K562 (cell line): ENCODE measurements around the gene ATRN. TPM values are rescaled to one million over a fixed set of nuclear protein-coding genes. Genes with fewer than 3 reads are reported as not detected.

Experiments
- ATAC-seq: fragments of 200-7000 bp; cut with Tn5 transposase; 3 replicates; pipeline ENCODE4 v1.9.1; 2020; ENCODE audit warnings: moderate library complexity
- BruUV-seq: library from RNA; stranded (reverse); fragments of 400-500 nt; replicated peaks from 2 replicates; lab custom pipeline; 2021; lab: Mats Ljungman, UMichigan
- CTCF ChIA-PET: fragments of 300-600 bp; formaldehyde crosslinking; extraction: SDS; loops from one replicate; lab custom pipeline; 2021; ENCODE audit warnings: low intra/inter-chr PET ratio; lab: Yijun Ruan, JAX
- POLR2A ChIA-PET: fragments of 300-600, 350-650 bp; sonication (Branson Sonifier 250); formaldehyde crosslinking; extraction: SDS; loops from one replicate; lab custom pipeline; 2021; ENCODE audit warnings: antibody characterized with exemption, inconsistent platforms; lab: Yijun Ruan, JAX
- DNase-seq, 4 experiments: peaks; one replicate each; pipeline versions ENCODE4 v3.0.0 to v3.0.0-alpha.2; 2011 to 2018; ENCODE audit warnings: low spot score in 3 of 4, mixed read lengths in 3 of 4; ENCODE audit errors: extremely low read depth in 1 of 4
- FAIRE-seq: peaks from 2 replicates; lab custom pipeline; 2011; peaks lifted over from hg19 to GRCh38; lab: Jason Lieb, UNC
- H2AFZ ChIP-seq: 2 replicates; pipeline ENCODE4 v1.6.0; 2011; ENCODE audit warnings: low read depth, low read length, control low read depth, inconsistent platforms
- H3K27ac ChIP-seq: fragments of 200-600 bp; 3 replicates; pipeline ENCODE4 v1.8.0; 2011; ENCODE audit warnings: low read depth, mild to moderate bottlenecking, control low read depth, inconsistent platforms, low read length, moderate library complexity, mixed read lengths; ENCODE audit errors: extremely low read depth
- H3K27me3 ChIP-seq, 2 experiments: fragments of 300-600 bp in 1 of 2; 2 replicates in 1 of 2; 3 replicates in 1 of 2; pipeline versions ENCODE4 v1.6.0 to v1.8.0; 2011; ENCODE audit warnings: inconsistent platforms in 2 of 2, low read length in 2 of 2, mild to moderate bottlenecking in 1 of 2, mixed read lengths in 1 of 2, moderate library complexity in 1 of 2; ENCODE audit not compliant: control insufficient read depth in 2 of 2, insufficient read depth in 2 of 2
- H3K36me3 ChIP-seq: fragments of 300-600 bp; 3 replicates; pipeline ENCODE4 v1.8.0; 2011; ENCODE audit warnings: mild to moderate bottlenecking, low read length, inconsistent platforms; ENCODE audit not compliant: control insufficient read depth, insufficient read depth
- H3K4me1 ChIP-seq, 2 experiments: fragments of 200-600 bp in 1 of 2; replicated peaks in 1 of 2; 2 replicates in 1 of 2; 3 replicates in 1 of 2; pipeline versions ENCODE4 v1.5.1 to v1.8.0; 2011; ENCODE audit warnings: inconsistent platforms in 2 of 2, low read length in 2 of 2, mild to moderate bottlenecking in 1 of 2, mixed read lengths in 1 of 2, moderate library complexity in 1 of 2; ENCODE audit not compliant: control insufficient read depth in 2 of 2, insufficient read depth in 2 of 2
- H3K4me2 ChIP-seq: 2 replicates; pipeline ENCODE4 v1.6.1; 2011; ENCODE audit warnings: low read length, control low read depth, inconsistent platforms, mixed read lengths; ENCODE audit not compliant: insufficient read depth
- H3K4me3 ChIP-seq: fragments of 200-600 bp; sonication (generic), shearing (Covaris generic); 2 replicates; pipeline ENCODE4 v1.5.1; 2016; ENCODE audit warnings: control low read depth, inconsistent platforms
- H3K79me2 ChIP-seq: fragments of 200-600 bp; 3 replicates; pipeline ENCODE4 v1.8.0; 2011; ENCODE audit warnings: low read length, inconsistent platforms; ENCODE audit not compliant: control insufficient read depth, insufficient read depth
- H3K9ac ChIP-seq, 2 experiments: 2 replicates each; pipeline versions ENCODE4 v1.6.0 to v1.6.1; 2011; ENCODE audit warnings: low read depth in 2 of 2, low read length in 2 of 2, control low read depth in 1 of 2, inconsistent platforms in 1 of 2, mild to moderate bottlenecking in 1 of 2, mixed read lengths in 1 of 2; ENCODE audit not compliant: insufficient read depth in 1 of 2
- H3K9me1 ChIP-seq: one replicate; pipeline ENCODE4 v1.6.0; 2011; ENCODE audit warnings: inconsistent platforms, mild to moderate bottlenecking, low read length, moderate library complexity; ENCODE audit not compliant: control insufficient read depth, insufficient read depth
- H3K9me3 ChIP-seq: replicated peaks from 2 replicates; pipeline ENCODE4 v1.5.1; 2011; ENCODE audit warnings: low read depth, low read length, inconsistent platforms; ENCODE audit not compliant: control insufficient read depth, insufficient read depth
- H4K20me1 ChIP-seq: replicated peaks from 2 replicates; pipeline ENCODE4 v1.6.1; 2011; ENCODE audit warnings: low read length, inconsistent platforms, mixed read lengths; ENCODE audit not compliant: control insufficient read depth, insufficient read depth
- BRCA1 ChIP-seq, 2 experiments: fragments of 450-650 bp in 1 of 2; sonication (generic) in 1 of 2; formaldehyde crosslinking in 1 of 2; IDR thresholded peaks; 2 replicates each; pipeline versions ENCODE4 v1.5.0 to v1.6.1; 2017 to 2020; ENCODE audit warnings: mild to moderate bottlenecking in 1 of 2, missing genetic modification reagents in 1 of 2
- C11orf30 ChIP-seq: fragments of 450-650 bp; IDR thresholded peaks from 2 replicates; pipeline ENCODE4 v1.6.1; 2016; ENCODE audit warnings: low read depth, mild to moderate bottlenecking
- KHSRP ChIP-seq: fragments of 450-650 bp; IDR thresholded peaks from 2 replicates; pipeline ENCODE4 v1.6.1; 2017
- PHF21A ChIP-seq: fragments of 450-650 bp; IDR thresholded peaks from 2 replicates; pipeline ENCODE4 v1.6.1; 2017; ENCODE audit warnings: low read depth, borderline replicate concordance
- RBFOX2 ChIP-seq: fragments of 200-400 bp; formaldehyde crosslinking; IDR thresholded peaks from 2 replicates; pipeline ENCODE4 v1.6.1; 2017; ENCODE audit warnings: low read depth, mild to moderate bottlenecking, low read length, moderate library complexity
- SMARCE1 ChIP-seq: fragments of 450-650 bp; IDR thresholded peaks from 2 replicates; pipeline ENCODE4 v1.7.1; 2016; ENCODE audit warnings: mild to moderate bottlenecking
- WGBS: fragments of 100-300 bp; shearing (Covaris generic); methylation state at CpG from one replicate; pipeline ENCODE4 v1.1.6; 2016; ENCODE audit warnings: low coverage, mixed read lengths; ENCODE audit not compliant: insufficient coverage; ENCODE audit errors: missing lambda C conversion rate; 5-methylcytosine and 5-hydroxymethylcytosine counted together
- in situ Hi-C: fragments of 300-500 bp; cut with MboI; formaldehyde crosslinking; loops from 4 replicates; pipeline ENCODE4 v1.15.0; 2018; ENCODE audit warnings: inconsistent platforms, mixed read lengths
- intact Hi-C: fragments of 100-400 bp; cut with micrococcal nuclease; formaldehyde crosslinking; loops from 2 replicates; pipeline ENCODE4 v1.14.2; 2022
- polyA plus RNA-seq, 8 experiments: library from polyadenylated mRNA; depleted of rRNA in 4 of 8; stranded (reverse) in 5 of 8; unstranded in 3 of 8; fragments of >200 nt; fragmentation: Nextera tagmentation in 2 of 8; fragmentation: Illumina TruSeq in 1 of 8; extraction: Ambion mirVana in 2 of 8; extraction: Trizol in 1 of 8; gene quantifications; 2 replicates each; pipeline versions ENCODE4 v1.2.1 to v1.2.3, GENCODE V29; 2011 to 2014; ENCODE audit warnings: inconsistent platforms in 1 of 8, missing spikeins in 1 of 8
- total RNA-seq, 7 experiments: library from RNA; depleted of rRNA in 6 of 7; stranded (reverse); fragments of >200 nt in 6 of 7; fragmentation: Illumina TruSeq in 2 of 7; extraction: Trizol in 2 of 7; gene quantifications; 2 replicates each; pipeline versions ENCODE4 v1.2.1 to v1.2.3, GENCODE V29; 2011 to 2021; ENCODE audit warnings: low replicate concordance in 1 of 7
- TF ChIP-seq, protein P1 (sequence below): fragments of 450-650 bp; formaldehyde crosslinking; IDR thresholded peaks from 2 replicates; pipeline ENCODE4 v1.4.0; 2022; ENCODE audit warnings: mild to moderate bottlenecking, moderate library complexity

ATRN gene
- total and polyA plus RNA-seq, 9 of the 15 experiments (the other 6 are each of a cell fraction or from before 2014, with no cell fraction given) = 0.69 to 16.5 (median 7.6) TPM

DNA sequence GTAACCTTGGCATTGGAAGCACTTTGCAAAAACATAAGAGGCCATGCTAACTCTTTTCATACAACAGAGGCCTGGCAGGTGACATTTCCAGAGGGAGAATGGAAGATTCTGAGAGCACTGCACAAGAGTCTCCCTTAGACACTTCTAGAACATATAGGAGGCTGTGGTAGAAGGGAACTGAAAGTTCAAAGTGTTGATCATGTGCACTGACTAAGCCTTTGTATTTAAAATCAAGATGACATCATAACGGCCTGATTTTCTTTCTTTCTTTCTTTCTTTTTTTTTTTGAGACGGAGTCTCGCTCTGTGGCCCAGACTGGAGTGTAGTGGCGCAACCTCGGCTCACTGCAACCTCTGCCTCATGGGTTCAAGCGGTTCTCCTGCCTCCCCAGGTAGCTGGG is 36.6 kb upstream of the ATRN start:
- Histone ChIP-seq H3K4me3 (no peak overlapping the region), H3K4me2 (no peak overlapping the region), H3K36me3 (no peaks in the 10 kb centered on the region), H3K27ac (no peak overlapping the region), H3K9me1 (no peaks in the 10 kb centered on the region)
- CTCF ChIA-PET = no interaction called here
- TF ChIP-seq KHSRP = no peak
- TF ChIP-seq, protein P1, sequence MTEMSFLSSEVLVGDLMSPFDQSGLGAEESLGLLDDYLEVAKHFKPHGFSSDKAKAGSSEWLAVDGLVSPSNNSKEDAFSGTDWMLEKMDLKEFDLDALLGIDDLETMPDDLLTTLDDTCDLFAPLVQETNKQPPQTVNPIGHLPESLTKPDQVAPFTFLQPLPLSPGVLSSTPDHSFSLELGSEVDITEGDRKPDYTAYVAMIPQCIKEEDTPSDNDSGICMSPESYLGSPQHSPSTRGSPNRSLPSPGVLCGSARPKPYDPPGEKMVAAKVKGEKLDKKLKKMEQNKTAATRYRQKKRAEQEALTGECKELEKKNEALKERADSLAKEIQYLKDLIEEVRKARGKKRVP (CRISPR knock-in tag) = no peak
- TF ChIP-seq, all 486 proteins: peak for 0
- 24% methylated on average over 5 of the region's 6 CpGs for WGBS
- BruUV-seq = no TSS peak
- Histone ChIP-seq H3K9ac (no peak overlapping the region), H3K4me1 (no peaks in the 10 kb centered on the region; a peak in 1 of 5 replicates), H4K20me1 (no peaks in the 10 kb centered on the region), H3K27me3 (no peaks in the 10 kb centered on the region), H2AFZ (no peak overlapping the region), H3K79me2 (no peaks in the 10 kb centered on the region), H3K9me3 (no peaks in the 10 kb centered on the region)
- FAIRE-seq = no peak
- DNase-seq = no peak
- ATAC-seq = no peak
- POLR2A ChIA-PET = no interaction called here
- intact Hi-C loops (no loop called here), in situ Hi-C loops (no loop called here)

DNA sequence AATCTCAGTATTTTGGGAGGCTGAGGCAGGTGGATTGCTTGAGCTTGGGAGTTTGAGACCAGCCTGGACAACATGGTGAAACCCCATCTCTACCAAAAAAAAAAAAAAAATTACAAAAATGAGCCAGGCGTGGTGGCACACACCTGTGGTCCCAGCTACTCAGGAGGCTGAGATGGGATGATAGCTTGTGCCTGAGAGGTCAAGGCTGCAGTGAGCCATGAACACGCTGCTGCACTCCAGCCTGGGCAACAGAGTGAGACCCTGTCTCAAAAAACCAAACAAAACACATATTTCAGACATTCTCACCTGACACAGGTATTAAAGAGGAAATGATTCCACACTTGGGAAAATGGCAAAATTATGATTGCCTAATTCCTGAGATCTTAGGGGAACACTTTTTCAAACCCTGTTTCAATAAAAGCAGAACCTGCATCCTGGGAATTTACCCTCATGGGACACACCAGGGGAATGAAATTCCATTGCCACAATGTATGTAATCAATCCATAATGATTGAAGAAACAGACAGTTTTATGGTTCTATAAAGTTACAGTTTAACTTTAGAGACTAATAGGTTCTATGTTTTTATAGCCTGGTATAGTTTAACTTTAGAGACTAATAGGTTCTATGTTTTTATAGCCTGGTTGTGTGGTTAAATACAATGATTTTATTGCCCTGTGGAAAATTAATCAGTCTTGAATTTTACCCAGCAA is 33.8 kb upstream of the ATRN start:
- H3K9ac ChIP-seq = no peak overlapping the region
- no peak for DNase-seq
- POLR2A ChIA-PET = no interaction called here
- no peak overlapping the region for H3K27ac ChIP-seq
- 29% methylated on average over 2 of the region's 2 CpGs for WGBS
- TF ChIP-seq RBFOX2 (no peak), SMARCE1 (no peak), PHF21A (no peak), C11orf30 (no peak), BRCA1 (IDR thresholded peaks at IDR 0.05) (no peak), BRCA1 (CRISPR knock-in tag; IDR thresholded peaks at IDR 0.05) (no peak)
- TF ChIP-seq, all 486 proteins: peak for 0
- Histone ChIP-seq H3K9me3 (no peaks in the 10 kb centered on the region), H2AFZ (no peak overlapping the region), H4K20me1 (no peaks in the 10 kb centered on the region), H3K4me2 (no peak overlapping the region), H3K36me3 (no peaks in the 10 kb centered on the region), H3K9me1 (no peaks in the 10 kb centered on the region), H3K4me3 (no peak overlapping the region), H3K27me3 (no peaks in the 10 kb centered on the region), H3K79me2 (no peaks in the 10 kb centered on the region), H3K4me1 (no peaks in the 10 kb centered on the region)
- ATAC-seq = no peak
- BruUV-seq = no TSS peak
- FAIRE-seq = no peak
- CTCF ChIA-PET = no interaction called here
- intact Hi-C loops (no loop called here), in situ Hi-C loops (no loop called here)
